Measurements from ENCODE around the gene CISD1.

Gene CISD1

DNA sequence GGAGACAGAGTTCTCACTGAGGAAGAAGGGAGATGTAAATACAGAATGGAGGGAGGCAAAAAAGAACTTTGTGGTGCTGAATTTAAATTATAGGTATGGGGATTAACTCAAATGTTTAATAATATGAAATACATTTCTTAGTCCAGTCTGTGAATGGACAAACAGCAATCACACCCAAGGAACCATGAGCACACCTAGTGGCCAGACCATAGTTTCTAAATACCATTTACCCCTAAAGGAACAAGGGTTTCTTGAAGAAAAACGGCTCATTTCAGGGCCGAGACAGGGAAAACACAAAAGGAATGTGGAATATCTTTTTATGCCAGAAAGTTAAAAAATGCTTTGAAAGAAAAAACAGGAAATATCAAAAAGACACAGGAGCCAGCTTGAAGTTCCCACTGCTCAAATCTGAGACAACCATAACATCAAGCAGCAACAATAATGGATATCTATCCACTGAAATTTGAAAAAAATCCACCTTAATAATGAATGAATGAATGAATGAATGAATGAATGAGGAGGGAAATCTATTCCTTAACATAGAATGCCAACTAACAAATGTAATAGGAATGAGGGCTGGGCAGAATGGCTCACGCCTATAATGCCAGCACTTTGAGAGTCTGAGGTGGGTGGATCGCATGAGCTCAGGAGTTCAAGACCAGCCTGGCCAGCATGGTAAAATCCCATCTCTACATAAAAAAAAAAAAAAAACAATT, 9.8 kb upstream of the CISD1 start:
- peak overlapping the region; percentile 14 for H3K4me3 ChIP-seq (ENCODE audit: low read depth, low read length)
- peaks cover 64% of the 10 kb centered on the region for H3K79me2 ChIP-seq
- H3K36me3 ChIP-seq (ENCODE audit: control insufficient read depth, insufficient read depth, low read length) = no peaks in the 10 kb centered on the region
- H3K9ac ChIP-seq = no peak overlapping the region
- H3K4me2 ChIP-seq (ENCODE audit: low read length) = no peak overlapping the region
- no peak overlapping the region for H3K27ac ChIP-seq
- no peaks in the 10 kb centered on the region for H3K27me3 ChIP-seq (ENCODE audit: control insufficient read depth, insufficient read depth, low read length)
- H3K9me3 ChIP-seq (ENCODE audit: control insufficient read depth, low read length) = no peaks in the 10 kb centered on the region
- peaks cover 13% of the 10 kb centered on the region for H3K4me1 ChIP-seq
- TF ChIP-seq CTCF (IDR thresholded peaks at IDR 0.05) = peak; percentile 21
- no peak overlapping the region for H2AFZ ChIP-seq

- Histone ChIP-seq H3K4me1 (peaks cover 8% of the 10 kb centered on the region), H2AFZ (no peak overlapping the region), H3K9ac (no peak overlapping the region), H3K79me2 (peaks cover 61% of the 10 kb centered on the region), H3K27me3 (ENCODE audit: control insufficient read depth, insufficient read depth, low read length) (no peaks in the 10 kb centered on the region), H3K27ac (peak overlapping the region; percentile 64), H3K9me3 (ENCODE audit: control insufficient read depth, low read length) (no peaks in the 10 kb centered on the region), H3K4me2 (ENCODE audit: low read length) (peak overlapping the region; percentile 37), H3K36me3 (ENCODE audit: control insufficient read depth, insufficient read depth, low read length) (no peaks in the 10 kb centered on the region), H3K4me3 (ENCODE audit: low read depth, low read length) (no peak overlapping the region)
- no peak for TF ChIP-seq CTCF (IDR thresholded peaks at IDR 0.05)
Observed at GRCh38 chr10:58260334-58260733, 8.6 kb upstream of the CISD1 start.

DNA sequence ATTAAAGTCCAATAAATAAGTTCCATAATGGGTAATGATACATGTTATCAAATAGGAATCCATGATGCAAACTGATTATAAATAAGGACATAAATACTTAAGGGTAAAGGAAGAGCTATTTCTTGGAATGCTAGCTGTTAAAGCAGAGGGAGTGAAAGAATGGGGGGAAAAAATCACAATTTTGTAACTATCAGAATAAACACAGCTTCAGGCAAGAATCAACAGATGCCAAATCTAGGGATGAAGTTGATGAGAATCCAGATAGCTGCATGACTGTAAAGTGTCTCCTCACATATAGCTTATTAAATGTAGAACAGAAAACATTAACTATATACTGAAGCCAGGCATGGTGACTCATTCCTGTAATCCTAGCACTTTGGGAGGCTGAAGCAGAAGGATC, 6.2 kb upstream of the CISD1 start:
- peak overlapping the region; percentile 99 for H3K27ac ChIP-seq
- peaks cover 7% of the 10 kb centered on the region for H3K4me1 ChIP-seq
- no peaks in the 10 kb centered on the region for H3K9me3 ChIP-seq (ENCODE audit: control insufficient read depth, low read length)
- no peak overlapping the region for H3K4me3 ChIP-seq (ENCODE audit: low read depth, low read length)
- no peaks in the 10 kb centered on the region for H3K36me3 ChIP-seq (ENCODE audit: control insufficient read depth, insufficient read depth, low read length)
- peaks cover 61% of the 10 kb centered on the region for H3K79me2 ChIP-seq
- no peak for TF ChIP-seq CTCF (IDR thresholded peaks at IDR 0.05)
- peak overlapping the region; percentile 18 for H3K4me2 ChIP-seq (ENCODE audit: low read length)
- no peaks in the 10 kb centered on the region for H3K27me3 ChIP-seq (ENCODE audit: control insufficient read depth, insufficient read depth, low read length)
- no peak overlapping the region for H2AFZ ChIP-seq
- no peak overlapping the region for H3K9ac ChIP-seq

DNA sequence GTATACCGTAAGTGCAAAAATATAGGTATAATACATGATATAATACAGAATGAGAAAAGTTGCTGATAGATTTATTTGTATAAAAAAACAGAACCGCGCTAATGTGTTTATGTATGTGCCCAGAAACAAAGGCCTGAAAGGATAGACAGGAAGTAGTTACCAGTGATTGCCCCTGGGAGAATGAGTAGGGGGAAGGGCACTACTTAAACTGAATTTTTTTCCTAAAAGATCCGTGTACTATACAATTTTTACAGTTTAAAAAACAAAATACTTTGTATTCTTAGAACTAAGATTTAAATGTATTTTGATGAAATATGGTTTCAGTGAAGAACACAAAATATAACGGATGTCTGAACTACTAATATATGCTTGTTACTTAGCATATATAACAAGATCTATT, 4.2 kb upstream of the CISD1 start:
- Histone ChIP-seq H3K27ac (peak overlapping the region; percentile 99), H3K9ac (peak overlapping the region; percentile 7), H3K36me3 (ENCODE audit: control insufficient read depth, insufficient read depth, low read length) (no peaks in the 10 kb centered on the region), H3K27me3 (ENCODE audit: control insufficient read depth, insufficient read depth, low read length) (no peaks in the 10 kb centered on the region), H3K9me3 (ENCODE audit: control insufficient read depth, low read length) (no peaks in the 10 kb centered on the region), H3K4me2 (ENCODE audit: low read length) (peak overlapping the region; percentile 83), H3K4me3 (ENCODE audit: low read depth, low read length) (peak overlapping the region; percentile 87), H3K4me1 (peaks cover 5% of the 10 kb centered on the region), H3K79me2 (peaks cover 48% of the 10 kb centered on the region), H2AFZ (no peak overlapping the region)
- TF ChIP-seq CTCF (IDR thresholded peaks at IDR 0.05) = no peak

GRCh38 chr10:58265249-58265648, 3.7 kb upstream of the CISD1 start:
- Histone ChIP-seq H3K4me1 (peaks cover 5% of the 10 kb centered on the region), H2AFZ (no peak overlapping the region), H3K4me2 (ENCODE audit: low read length) (peak overlapping the region; percentile 83), H3K36me3 (ENCODE audit: control insufficient read depth, insufficient read depth, low read length) (no peaks in the 10 kb centered on the region), H3K79me2 (peaks cover 46% of the 10 kb centered on the region), H3K4me3 (ENCODE audit: low read depth, low read length) (peak overlapping the region; percentile 87), H3K9me3 (ENCODE audit: control insufficient read depth, low read length) (no peaks in the 10 kb centered on the region), H3K27me3 (ENCODE audit: control insufficient read depth, insufficient read depth, low read length) (no peaks in the 10 kb centered on the region), H3K9ac (no peak overlapping the region), H3K27ac (peak overlapping the region; percentile 99)
- no peak for TF ChIP-seq CTCF (IDR thresholded peaks at IDR 0.05)
